ENCODE data around the gene DLX1. TPM values are rescaled to one million over a fixed set of nuclear protein-coding genes. Genes with fewer than 3 reads are reported as not detected.

DLX1 gene
- total and polyA plus RNA-seq, 4 donors, result 0.18 to 0.51 (median 0.38) TPM; not detected in 1

DNA sequence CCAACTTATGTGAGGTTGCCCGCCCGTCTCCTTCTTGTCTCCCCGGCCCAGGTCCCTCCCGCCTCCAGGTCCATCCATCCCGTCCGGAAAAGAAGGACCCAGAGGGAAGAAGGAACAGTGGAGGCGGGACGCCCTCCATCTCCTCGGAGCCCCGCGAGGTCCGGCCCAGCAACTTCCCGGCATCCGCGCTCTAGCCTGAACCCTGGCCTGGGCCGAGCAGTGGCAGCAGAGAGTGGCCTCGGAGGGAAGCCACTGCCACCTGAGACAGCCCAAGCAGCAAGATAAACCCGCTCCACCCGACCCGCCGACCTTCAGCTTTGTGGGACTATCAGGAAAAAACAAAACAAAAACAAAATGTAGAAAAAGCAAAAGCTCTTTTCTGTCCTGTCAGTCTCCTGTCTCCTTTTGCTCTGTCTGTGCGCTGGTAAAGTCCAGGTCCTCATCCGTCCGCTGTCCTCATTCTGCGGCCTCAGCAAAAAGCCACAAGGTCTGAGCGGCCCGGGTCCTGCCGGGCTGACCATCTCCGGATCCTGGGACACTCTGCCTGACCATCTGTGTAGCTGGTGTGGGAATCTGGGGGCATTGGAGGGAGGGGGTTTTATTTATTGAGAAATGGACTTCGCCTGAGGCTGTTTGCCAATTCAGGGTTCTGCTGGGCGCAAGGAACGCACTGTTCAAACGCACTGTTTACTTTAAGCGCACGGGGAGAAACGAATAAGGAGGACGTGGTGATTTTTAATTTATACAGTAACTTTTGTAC is 3.1 kb downstream of the DLX1 start:
- no peaks in the 10 kb centered on the region for H3K9me3 ChIP-seq (ENCODE audit: control insufficient read depth, low read length)
- H3K36me3 ChIP-seq (ENCODE audit: control insufficient read depth in 1 of 2, insufficient read depth in 2 of 2, low read length in 1 of 2), result no peaks in the 10 kb centered on the region
- ATAC-seq (ENCODE audit: low FRiP score) (no peak), DNase-seq (peak in 1 of 2 donors; percentile 63)
- H3K27ac ChIP-seq (ENCODE audit: low read depth in 1 of 2, low read length in 2 of 2), result no peak overlapping the region
- intact Hi-C loops (cut with DNase I), result no loop called here
- WGBS, 2 donors, result 26 to 42% methylated on average over 35 to 37 of the region's 37 CpGs
- H3K4me3 ChIP-seq (ENCODE audit: low read length in 2 of 2), result no peak overlapping the region
- peaks cover 0 to 3% of the 10 kb centered on the region in 2 donors for H3K27me3 ChIP-seq (ENCODE audit: control insufficient read depth in 1 of 2, insufficient read depth in 2 of 2, low read length in 1 of 2)
- H3K4me1 ChIP-seq (ENCODE audit: control insufficient read depth in 1 of 2, insufficient read depth in 2 of 2, low read length in 2 of 2), result no peaks in the 10 kb centered on the region

DNA sequence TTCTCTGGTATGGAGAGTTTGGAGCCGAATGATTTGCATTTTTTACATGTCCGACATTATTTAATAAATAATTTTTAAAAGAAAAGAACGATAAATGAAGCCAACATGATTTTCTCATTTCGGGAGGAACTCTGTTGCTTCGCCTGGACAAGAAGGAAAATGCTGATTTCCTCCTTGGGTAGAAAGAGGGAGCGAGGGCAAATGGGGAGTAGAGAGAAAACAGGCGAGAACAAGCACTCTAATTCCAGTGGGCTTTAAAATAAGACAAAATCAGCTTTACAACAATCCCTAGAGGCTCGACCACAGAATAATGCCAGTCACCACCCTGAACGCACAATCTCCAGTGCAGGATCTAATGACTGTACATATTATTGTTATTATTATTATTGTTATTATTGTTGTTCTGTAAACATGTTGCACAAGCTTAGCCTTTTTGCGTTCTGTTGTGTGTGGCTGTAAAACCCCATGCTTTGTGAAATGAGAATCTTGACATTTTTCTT is 3.7 kb downstream of the DLX1 start:
- no peak overlapping the region for H3K27ac ChIP-seq (ENCODE audit: low read depth in 1 of 2, low read length in 2 of 2)
- DNase-seq, result no peak
- H3K4me3 ChIP-seq (ENCODE audit: low read length in 2 of 2), result no peak overlapping the region
- intact Hi-C loops (cut with DNase I), result no loop called here
- no peaks in the 10 kb centered on the region for H3K36me3 ChIP-seq (ENCODE audit: control insufficient read depth in 1 of 2, insufficient read depth in 2 of 2, low read length in 1 of 2)
- peaks cover 0 to 3% of the 10 kb centered on the region in 2 donors for H3K27me3 ChIP-seq (ENCODE audit: control insufficient read depth in 1 of 2, insufficient read depth in 2 of 2, low read length in 1 of 2)
- 50 to 62% methylated on average over 10 of the region's 10 CpGs for whole genome bisulfite sequencing, 2 donors
- H3K9me3 ChIP-seq (ENCODE audit: control insufficient read depth, low read length), result no peaks in the 10 kb centered on the region
- ATAC-seq (ENCODE audit: low FRiP score), result no peak
- H3K4me1 ChIP-seq (ENCODE audit: control insufficient read depth in 1 of 2, insufficient read depth in 2 of 2, low read length in 2 of 2), result no peaks in the 10 kb centered on the region

DNA sequence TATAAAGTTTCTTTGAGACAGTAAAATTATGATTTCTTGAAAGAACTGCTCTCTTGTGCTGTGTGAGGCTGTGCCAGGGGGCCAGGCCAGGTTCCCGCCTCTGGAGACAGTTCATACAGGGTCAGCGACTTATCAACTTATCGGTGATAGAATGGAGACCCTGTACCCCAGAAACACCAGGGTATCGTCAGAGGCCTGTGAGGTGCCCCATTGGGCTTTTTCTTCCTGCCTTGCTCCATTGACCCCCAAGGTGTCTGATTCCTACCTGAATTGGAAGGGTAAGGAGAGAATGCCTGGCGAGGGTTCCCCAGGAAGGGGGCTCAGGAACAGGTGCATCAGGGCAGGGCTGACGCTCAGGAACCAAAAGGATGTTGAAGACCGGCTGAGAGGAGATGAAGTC is 4.3 kb downstream of the DLX1 start:
- Histone ChIP-seq H3K4me3 (ENCODE audit: low read length in 2 of 2) (no peak overlapping the region), H3K4me1 (ENCODE audit: control insufficient read depth in 1 of 2, insufficient read depth in 2 of 2, low read length in 2 of 2) (no peaks in the 10 kb centered on the region), H3K9me3 (ENCODE audit: control insufficient read depth, low read length) (no peaks in the 10 kb centered on the region), H3K27ac (ENCODE audit: low read depth in 1 of 2, low read length in 2 of 2) (no peak overlapping the region), H3K27me3 (ENCODE audit: control insufficient read depth in 1 of 2, insufficient read depth in 2 of 2, low read length in 1 of 2) (peaks cover 0 to 3% of the 10 kb centered on the region in 2 donors), H3K36me3 (ENCODE audit: control insufficient read depth in 1 of 2, insufficient read depth in 2 of 2, low read length in 1 of 2) (no peaks in the 10 kb centered on the region)
- intact Hi-C loops (cut with DNase I), result no loop called here
- WGBS, 2 donors, result 70 to 84% methylated on average over 7 of the region's 7 CpGs
- DNase-seq, result peak in 1 of 2 donors; percentile 27
- ATAC-seq (ENCODE audit: low FRiP score), result no peak

DNA sequence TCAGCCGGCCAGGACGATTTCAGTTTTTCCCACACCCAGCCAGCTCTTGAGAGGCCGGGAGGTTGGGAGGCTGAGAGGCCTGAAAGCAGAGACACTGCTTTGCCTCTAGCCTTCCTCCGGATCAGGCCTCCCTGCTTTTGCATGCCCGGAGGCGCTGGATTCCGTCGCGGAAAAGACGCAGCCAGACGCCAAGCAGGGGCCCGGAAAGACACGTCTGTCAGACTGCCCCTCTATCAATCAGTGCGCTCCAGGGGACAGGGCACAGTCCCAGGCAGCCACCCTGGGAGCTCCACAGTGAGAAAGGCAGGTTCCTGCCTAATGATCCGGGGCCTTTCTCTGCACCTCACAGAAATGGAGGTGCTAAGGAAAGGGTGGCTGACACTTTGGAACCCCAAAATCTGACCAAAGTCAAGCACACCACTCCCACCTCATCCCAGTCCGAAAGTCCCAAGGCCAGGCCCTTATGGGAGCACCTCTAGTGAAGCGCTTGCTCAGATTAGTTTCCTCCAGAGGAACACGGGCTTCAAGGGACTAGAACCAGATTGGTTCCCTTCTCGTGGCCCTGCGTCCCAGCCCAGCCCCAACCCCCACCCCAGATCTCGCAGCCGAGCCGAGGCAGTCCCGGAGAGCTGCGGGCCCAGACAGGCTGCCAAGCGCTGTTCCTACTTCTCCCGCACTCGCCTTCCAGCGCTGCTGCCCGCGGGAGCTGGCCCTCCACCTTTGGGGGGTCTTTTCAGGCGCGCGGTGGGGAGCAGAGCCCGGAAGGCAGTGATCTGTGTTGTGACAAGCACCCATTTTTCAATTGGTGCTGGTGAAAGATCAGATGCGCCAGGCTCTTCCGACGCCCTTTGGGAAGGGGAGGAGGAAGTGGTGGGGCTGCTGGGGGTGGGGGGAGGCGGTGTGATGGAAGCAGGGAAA is 5.0 kb downstream of the DLX1 start:
- intact Hi-C loops (cut with DNase I), result no loop called here
- no peaks in the 10 kb centered on the region for H3K9me3 ChIP-seq (ENCODE audit: control insufficient read depth, low read length)
- DNase-seq (peak in 1 of 2 donors; percentile 61), ATAC-seq (ENCODE audit: low FRiP score) (no peak)
- H3K27ac ChIP-seq (ENCODE audit: low read depth in 1 of 2, low read length in 2 of 2), result no peak overlapping the region
- H3K27me3 ChIP-seq (ENCODE audit: control insufficient read depth in 1 of 2, insufficient read depth in 2 of 2, low read length in 1 of 2), result peaks cover 0 to 3% of the 10 kb centered on the region in 2 donors
- 34 to 54% methylated on average over 39 of the region's 39 CpGs for WGBS, 2 donors
- no peak overlapping the region for H3K4me3 ChIP-seq (ENCODE audit: low read length in 2 of 2)
- H3K4me1 ChIP-seq (ENCODE audit: control insufficient read depth in 1 of 2, insufficient read depth in 2 of 2, low read length in 2 of 2), result no peaks in the 10 kb centered on the region
- no peaks in the 10 kb centered on the region for H3K36me3 ChIP-seq (ENCODE audit: control insufficient read depth in 1 of 2, insufficient read depth in 2 of 2, low read length in 1 of 2)

DNA sequence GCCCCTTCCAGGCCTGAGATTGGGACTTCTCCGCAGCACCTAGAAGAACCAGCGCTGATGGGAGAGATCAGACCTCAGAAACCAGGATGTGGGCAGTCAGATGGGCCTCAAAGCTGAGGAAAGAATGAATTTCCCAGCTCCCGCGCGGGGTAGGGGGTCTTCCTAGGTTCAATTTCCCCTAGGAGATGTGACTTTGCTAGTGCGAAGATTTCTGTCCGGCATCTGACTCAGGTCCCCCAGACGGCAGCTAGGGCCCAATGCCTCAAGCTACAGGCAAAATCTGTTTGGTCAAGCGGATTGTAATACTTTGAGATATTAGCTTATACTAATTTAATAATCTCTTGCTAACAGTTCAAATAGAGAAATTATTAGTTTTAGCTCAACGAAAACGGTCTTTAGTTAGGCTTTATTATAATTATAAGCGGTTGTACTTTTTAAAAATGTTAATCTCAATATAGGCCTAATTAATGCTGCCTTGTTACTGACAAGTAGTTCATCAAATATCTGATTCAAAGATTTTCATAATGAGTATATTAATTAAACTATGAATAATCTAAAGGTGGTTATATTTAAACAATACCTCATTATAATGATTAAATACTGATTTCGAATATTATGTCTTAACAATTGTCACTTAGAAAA is 5.8 kb downstream of the DLX1 start:
- H3K27ac ChIP-seq (ENCODE audit: low read depth in 1 of 2, low read length in 2 of 2), result no peak overlapping the region
- H3K9me3 ChIP-seq (ENCODE audit: control insufficient read depth, low read length), result no peaks in the 10 kb centered on the region
- intact Hi-C loops (cut with DNase I), result no loop called here
- ATAC-seq (ENCODE audit: low FRiP score) (no peak), DNase-seq (peak in 1 of 2 donors; percentile 37)
- 31 to 56% methylated on average over 13 of the region's 13 CpGs for WGBS, 2 donors
- no peak overlapping the region for H3K4me3 ChIP-seq (ENCODE audit: low read length in 2 of 2)
- H3K27me3 ChIP-seq (ENCODE audit: control insufficient read depth in 1 of 2, insufficient read depth in 2 of 2, low read length in 1 of 2), result peaks cover 0 to 5% of the 10 kb centered on the region in 2 donors
- H3K4me1 ChIP-seq (ENCODE audit: control insufficient read depth in 1 of 2, insufficient read depth in 2 of 2, low read length in 2 of 2), result no peaks in the 10 kb centered on the region
- no peaks in the 10 kb centered on the region for H3K36me3 ChIP-seq (ENCODE audit: control insufficient read depth in 1 of 2, insufficient read depth in 2 of 2, low read length in 1 of 2)

DNA sequence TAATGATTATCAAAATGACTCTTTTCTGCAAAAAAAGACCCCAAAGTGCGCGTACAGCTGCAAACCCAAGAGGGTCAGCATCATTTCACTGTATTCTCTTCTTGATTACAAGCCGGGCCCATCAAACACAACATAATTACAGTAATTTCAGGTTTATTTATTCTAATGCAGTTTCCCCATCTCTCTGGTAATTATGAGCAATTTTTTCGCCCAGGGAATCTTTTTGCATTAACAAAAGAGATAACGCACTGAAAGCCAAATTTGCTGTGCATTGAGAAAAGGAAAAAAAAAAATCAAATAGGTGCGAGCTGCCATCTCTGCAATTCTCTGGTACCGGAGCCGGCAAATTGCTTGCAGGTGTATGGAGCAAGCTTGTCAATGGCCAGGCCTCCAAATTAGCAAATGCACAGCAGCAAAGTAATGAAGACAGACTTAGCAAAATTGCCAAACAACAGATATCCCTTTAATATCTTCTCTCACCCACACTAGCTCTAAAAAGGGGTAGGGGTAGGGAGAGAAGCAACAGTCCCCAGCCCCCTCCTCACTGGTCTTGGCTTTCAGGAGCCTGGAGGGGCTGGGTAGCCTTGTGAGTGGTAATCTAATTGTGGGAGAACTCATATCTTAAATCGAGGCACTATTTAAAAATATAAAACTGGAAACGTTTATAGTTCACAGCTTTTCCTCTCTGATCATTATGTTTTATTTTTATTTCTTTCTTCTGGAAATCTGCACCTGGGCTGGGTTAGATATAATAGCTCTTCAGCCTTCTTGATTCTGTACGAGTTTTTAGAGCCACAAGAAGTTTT is 6.7 kb downstream of the DLX1 start:
- intact Hi-C loops (cut with DNase I), result no loop called here
- no peaks in the 10 kb centered on the region for H3K4me1 ChIP-seq (ENCODE audit: control insufficient read depth in 1 of 2, insufficient read depth in 2 of 2, low read length in 2 of 2)

DNA sequence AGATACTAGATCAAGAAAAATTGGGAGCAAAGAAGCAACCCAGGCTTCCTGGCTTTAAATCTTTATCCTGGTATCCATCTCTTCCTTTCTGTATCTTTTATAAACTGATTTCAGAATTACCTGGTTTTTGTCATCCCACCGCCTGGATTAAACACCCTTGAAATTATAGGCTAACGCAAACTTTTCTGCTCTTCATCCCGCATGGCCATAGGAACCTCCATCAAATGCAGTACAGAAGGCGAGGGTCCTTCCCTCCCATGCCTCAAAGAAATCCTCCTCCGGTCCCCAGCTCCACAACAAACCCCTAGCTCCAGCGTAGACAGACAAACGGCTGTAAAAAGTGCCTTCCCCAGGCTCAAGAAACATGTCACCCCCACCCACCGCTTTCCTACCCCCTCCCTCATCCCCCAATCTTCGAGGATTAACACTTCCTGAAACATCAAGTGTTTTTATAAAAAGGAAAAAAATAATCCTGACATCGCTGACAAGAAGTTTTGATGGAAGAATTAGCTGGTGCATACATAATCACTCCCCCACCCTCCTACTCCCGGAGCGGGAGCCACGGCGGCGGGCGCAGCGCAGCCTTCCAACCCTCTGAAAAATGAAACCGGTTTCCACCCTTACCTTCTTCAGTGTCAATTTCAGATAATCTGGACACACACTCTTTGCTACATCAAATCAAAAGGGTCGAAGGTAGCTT is 7.6 kb downstream of the DLX1 start:
- WGBS, 2 donors, result 20 to 32% methylated on average over 19 of the region's 19 CpGs
- Histone ChIP-seq H3K9me3 (ENCODE audit: control insufficient read depth, low read length) (no peaks in the 10 kb centered on the region), H3K4me3 (ENCODE audit: low read length in 2 of 2) (no peak overlapping the region), H3K27ac (ENCODE audit: low read depth in 1 of 2, low read length in 2 of 2) (no peak overlapping the region), H3K36me3 (ENCODE audit: control insufficient read depth in 1 of 2, insufficient read depth in 2 of 2, low read length in 1 of 2) (no peaks in the 10 kb centered on the region), H3K27me3 (ENCODE audit: control insufficient read depth in 1 of 2, insufficient read depth in 2 of 2, low read length in 1 of 2) (peaks cover 0 to 3% of the 10 kb centered on the region in 2 donors), H3K4me1 (ENCODE audit: control insufficient read depth in 1 of 2, insufficient read depth in 2 of 2, low read length in 2 of 2) (no peaks in the 10 kb centered on the region)
- DNase-seq, result peak in 1 of 2 donors; percentile 38
- intact Hi-C loops (cut with DNase I), result no loop called here
- no peak for ATAC-seq (ENCODE audit: low FRiP score)

More for the DNA sequence above, 6.7 kb downstream of the DLX1 start:
- 37 to 64% methylated on average over 11 of the region's 11 CpGs for WGBS, 2 donors
- Histone ChIP-seq H3K4me3 (ENCODE audit: low read length in 2 of 2) (no peak overlapping the region), H3K27ac (ENCODE audit: low read depth in 1 of 2, low read length in 2 of 2) (no peak overlapping the region), H3K27me3 (ENCODE audit: control insufficient read depth in 1 of 2, insufficient read depth in 2 of 2, low read length in 1 of 2) (peaks cover 0 to 5% of the 10 kb centered on the region in 2 donors), H3K36me3 (ENCODE audit: control insufficient read depth in 1 of 2, insufficient read depth in 2 of 2, low read length in 1 of 2) (no peaks in the 10 kb centered on the region), H3K9me3 (ENCODE audit: control insufficient read depth, low read length) (no peaks in the 10 kb centered on the region)
- no peak for DNase-seq
- ATAC-seq (ENCODE audit: low FRiP score), result no peak

Measured in aorta (tissue), 5 donors.